GM12892 (cell line): ENCODE results near the gene TLCD5.

Experiments used
- POLR2A ChIP-seq: IDR thresholded peaks from 2 replicates; pipeline ENCODE4 v1.6.1; 2011; ENCODE audit warnings: low read depth, low read length, control low read depth
- TAF1 ChIP-seq: IDR thresholded peaks from 2 replicates; pipeline ENCODE4 v1.6.1; 2011; ENCODE audit warnings: low read depth, mild to moderate bottlenecking, control low read depth, low read length, borderline replicate concordance

DNA sequence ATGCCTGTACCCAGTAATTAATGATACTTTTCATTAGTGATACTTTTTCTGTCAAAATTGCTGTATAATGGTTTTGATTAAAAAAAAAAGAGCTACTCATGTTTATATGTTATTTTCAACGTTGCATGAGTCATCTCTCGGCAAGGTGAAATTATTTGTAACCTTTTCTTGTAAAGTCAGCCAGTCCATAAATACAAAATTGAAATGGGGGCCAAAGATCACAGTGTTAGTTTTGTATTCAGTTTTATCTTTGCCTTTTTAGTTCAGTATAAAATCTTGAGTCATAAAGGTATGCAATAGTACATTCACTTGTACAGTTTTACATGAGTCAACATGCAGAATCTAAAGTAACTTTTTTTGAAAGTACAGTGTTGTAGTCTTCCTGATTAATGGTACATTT is 15.4 kb downstream of the TLCD5 start:
- no peak for TF ChIP-seq POLR2A
- no peak for TF ChIP-seq TAF1
